PC-9 (cell line): Measurements from ENCODE around the gene C14orf132. TPM values are rescaled to one million over a fixed set of nuclear protein-coding genes. Genes with fewer than 3 reads are reported as not detected.

Source experiments
- BruUV-seq: library from RNA; stranded (reverse); fragments of 400-500 nt; replicated peaks from 2 replicates; lab custom pipeline; 2021; lab: Mats Ljungman, UMichigan
- CTCF ChIA-PET: fragments of 300-600 bp; sonication (Branson Sonifier 250); formaldehyde crosslinking; loops from one replicate; lab custom pipeline; 2022; ENCODE audit warnings: antibody characterized with exemption; lab: Charles Lee
- POLR2A ChIA-PET: fragments of 300-600 bp; sonication (Branson Sonifier 250); formaldehyde crosslinking; loops from one replicate; lab custom pipeline; 2022; ENCODE audit warnings: antibody characterized with exemption; ENCODE audit not compliant: unreplicated experiment; lab: Charles Lee
- DNase-seq, 2 experiments: peaks; one replicate each; pipeline versions ENCODE4 v3.0.0 to v3.0.0-alpha.2; 2015 to 2022; ENCODE audit warnings: mixed read lengths in 1 of 2
- H2AFZ ChIP-seq: fragments of 200-600 bp; sonication (generic); 2 replicates; pipeline ENCODE4 v1.8.1; 2017; ENCODE audit warnings: antibody characterized with exemption
- H3F3A ChIP-seq: fragments of 200-600 bp; sonication (generic); 2 replicates; pipeline ENCODE4 v1.8.1; 2017; ENCODE audit warnings: antibody characterized with exemption, mild to moderate bottlenecking, low read depth; ENCODE audit not compliant: insufficient read depth
- H3K27ac ChIP-seq: fragments of 200-600 bp; sonication (generic); 2 replicates; pipeline ENCODE4 v1.6.1; 2016; ENCODE audit warnings: mixed run types
- H3K27me3 ChIP-seq: fragments of 200-600 bp; sonication (generic); 2 replicates; pipeline ENCODE4 v1.6.1; 2016; ENCODE audit warnings: low read depth, mixed run types; ENCODE audit not compliant: insufficient read depth
- H3K36me3 ChIP-seq: fragments of 200-600 bp; sonication (generic); 2 replicates; pipeline ENCODE4 v1.6.1; 2016; ENCODE audit warnings: low read depth, mixed run types
- H3K4me1 ChIP-seq: fragments of 200-600 bp; sonication (generic); replicated peaks from 2 replicates; pipeline ENCODE4 v1.6.1; 2016; ENCODE audit warnings: mixed run types; ENCODE audit not compliant: insufficient read depth
- H3K4me2 ChIP-seq: fragments of 200-600 bp; sonication (generic); 2 replicates; pipeline ENCODE4 v1.6.1; 2017; ENCODE audit warnings: mixed run types
- H3K4me3 ChIP-seq: fragments of 200-600 bp; sonication (generic); 2 replicates; pipeline ENCODE4 v1.6.1; 2016; ENCODE audit warnings: mixed run types
- H3K79me2 ChIP-seq: fragments of 200-600 bp; sonication (generic); 2 replicates; pipeline ENCODE4 v1.6.1; 2017; ENCODE audit warnings: low read depth, mixed run types
- H3K9me2 ChIP-seq: fragments of 200-600 bp; sonication (generic); 2 replicates; pipeline ENCODE4 v1.8.1; 2017; ENCODE audit warnings: mild to moderate bottlenecking; ENCODE audit not compliant: insufficient read depth
- H3K9me3 ChIP-seq: fragments of 200-600 bp; sonication (generic); 2 replicates; pipeline ENCODE4 v1.8.1; 2016; ENCODE audit warnings: low read depth; ENCODE audit not compliant: insufficient read depth
- H4K20me1 ChIP-seq: fragments of 200-600 bp; sonication (generic); 2 replicates; pipeline ENCODE4 v1.8.1; 2017; ENCODE audit not compliant: insufficient read depth
- CTCF ChIP-seq: fragments of 200-600 bp; sonication (generic); conservative IDR thresholded peaks from 2 replicates; pipeline ENCODE4 v1.6.1; 2017; ENCODE audit warnings: mixed run types, antibody characterized with exemption, mild to moderate bottlenecking, moderate library complexity
- EZH2 ChIP-seq: fragments of 200-600 bp; sonication (generic); IDR thresholded peaks from 2 replicates; pipeline ENCODE4 v1.8.0; 2017; ENCODE audit warnings: antibody characterized with exemption, low read depth
- intact Hi-C: fragments of 100-400 bp; cut with micrococcal nuclease; formaldehyde crosslinking; loops from one replicate; pipeline ENCODE4 v1.10.0; 2022; ENCODE audit not compliant: unreplicated experiment
- total RNA-seq: library from RNA; stranded (reverse); gene quantifications from 2 replicates; pipeline ENCODE4 v1.2.3, GENCODE V29; 2021

C14orf132 gene
- total RNA-seq, 1 experiment from 2014 or later = not detected

GRCh38 chr14:96082420-96083300 is 43.5 kb downstream of the C14orf132 start:
- BruUV-seq = no TSS peak
- peak overlapping the region; percentile 67 for H3K4me2 ChIP-seq
- no peaks in the 10 kb centered on the region for H3K79me2 ChIP-seq
- ChIA-PET CTCF (no interaction called here), POLR2A (no interaction called here)
- peak overlapping the region; percentile 71 for H3K27ac ChIP-seq
- no peaks in the 10 kb centered on the region for H4K20me1 ChIP-seq
- H3K9me3 ChIP-seq = no peaks in the 10 kb centered on the region
- H3K36me3 ChIP-seq = no peaks in the 10 kb centered on the region
- peaks cover 63% of the 10 kb centered on the region for H3K4me1 ChIP-seq
- H3K4me3 ChIP-seq = no peak overlapping the region
- DNase-seq = no peak
- TF ChIP-seq EZH2 = no peak
- no peak for TF ChIP-seq CTCF
- intact Hi-C loops = no loop called here
- no peaks in the 10 kb centered on the region for H3K9me2 ChIP-seq
- peaks cover 20% of the 10 kb centered on the region; the same call in 1 of the 2 replicates for H3F3A ChIP-seq
- H2AFZ ChIP-seq = no peak overlapping the region
- H3K27me3 ChIP-seq = no peaks in the 10 kb centered on the region

GRCh38 chr14:96083667-96084320 is 44.6 kb downstream of the C14orf132 start:
- H3K4me2 ChIP-seq = peak overlapping the region; percentile 71
- TF ChIP-seq CTCF (no peak), EZH2 (no peak)
- intact Hi-C loops = no loop called here
- no peak overlapping the region for H2AFZ ChIP-seq
- H3K4me1 ChIP-seq = peaks cover 63% of the 10 kb centered on the region
- H3K9me3 ChIP-seq = no peaks in the 10 kb centered on the region
- H3K9me2 ChIP-seq = no peaks in the 10 kb centered on the region
- CTCF ChIA-PET = no interaction called here
- H3K4me3 ChIP-seq = no peak overlapping the region
- BruUV-seq = no TSS peak
- no peaks in the 10 kb centered on the region for H3K79me2 ChIP-seq
- DNase-seq = peak; percentile 53 to 93
- H3K27ac ChIP-seq = peak overlapping the region; percentile 71
- H4K20me1 ChIP-seq = no peaks in the 10 kb centered on the region
- POLR2A ChIA-PET = no interaction called here
- H3F3A ChIP-seq = peaks cover 20% of the 10 kb centered on the region; the same call in 1 of the 2 replicates
- no peaks in the 10 kb centered on the region for H3K27me3 ChIP-seq
- H3K36me3 ChIP-seq = no peaks in the 10 kb centered on the region

DNA sequence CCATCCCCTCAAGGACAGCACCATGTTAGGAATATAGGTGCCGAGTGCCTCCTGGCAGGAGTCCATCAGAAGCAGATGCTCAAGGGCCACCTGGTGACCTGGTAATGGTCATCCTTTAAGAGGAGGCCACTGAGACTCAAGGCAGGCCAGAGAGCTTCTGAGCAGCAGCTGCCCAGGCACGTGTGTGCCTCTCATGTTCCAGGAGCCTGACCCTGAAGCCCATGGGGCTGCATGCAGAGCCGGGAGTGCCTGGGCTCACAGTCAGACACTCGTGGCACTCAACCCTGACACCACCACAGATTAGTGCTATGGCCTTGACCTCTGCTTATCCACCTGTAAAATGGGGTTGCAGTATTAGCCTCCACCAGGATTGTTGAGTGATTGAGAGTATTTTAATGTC is 45.6 kb downstream of the C14orf132 start:
- no peak for DNase-seq
- Histone ChIP-seq H3K9me2 (no peaks in the 10 kb centered on the region), H3K27ac (no peak overlapping the region), H3K4me3 (no peak overlapping the region), H3K36me3 (no peaks in the 10 kb centered on the region), H3K9me3 (no peaks in the 10 kb centered on the region), H3K4me2 (peak overlapping the region; percentile 13; the same call in 1 of the 2 replicates), H2AFZ (no peak overlapping the region), H3K4me1 (peaks cover 63% of the 10 kb centered on the region), H3K27me3 (no peaks in the 10 kb centered on the region), H3K79me2 (no peaks in the 10 kb centered on the region), H3F3A (peaks cover 20% of the 10 kb centered on the region; the same call in 1 of the 2 replicates), H4K20me1 (no peaks in the 10 kb centered on the region)
- ChIA-PET CTCF (no interaction called here), POLR2A (no interaction called here)
- intact Hi-C loops = no loop called here
- no peak for TF ChIP-seq EZH2
- BruUV-seq = no TSS peak
